Natural killer cell (primary cell): ENCODE measurements around the gene PHLPP1. TPM values are rescaled to one million over a fixed set of nuclear protein-coding genes. Genes with fewer than 3 reads are reported as not detected.

Experiments
- ATAC-seq, 3 donors: fragments of 150-1000 bp in 2 of 3; fragments of 200-7000 bp in 1 of 3; cut with Tn5 transposase; 1 replicate in 1 of 3; 2 replicates in 2 of 3; pipeline ENCODE4 v1.10.0; 2021; ENCODE audit warnings: mild to moderate bottlenecking in 2 of 3, moderate library complexity in 2 of 3
- DNase-seq, 2 donors: peaks; one replicate each; pipeline versions ENCODE4 v3.0.0 to v3.0.0-alpha.2; 2013 to 2021; ENCODE audit warnings: mixed read lengths in 1 of 2
- H3K27ac ChIP-seq: one replicate; pipeline ENCODE4 v1.5.1; 2013; ENCODE audit warnings: mild to moderate bottlenecking, low read length
- H3K27me3 ChIP-seq: one replicate; pipeline ENCODE4 v1.6.1; 2013; ENCODE audit warnings: low read length; ENCODE audit not compliant: control insufficient read depth, insufficient read depth
- H3K36me3 ChIP-seq: one replicate; pipeline ENCODE4 v1.6.1; 2013; ENCODE audit warnings: low read length; ENCODE audit not compliant: control insufficient read depth, insufficient read depth
- H3K4me1 ChIP-seq: one replicate; pipeline ENCODE4 v1.6.1; 2013; ENCODE audit warnings: low read length; ENCODE audit not compliant: control insufficient read depth, insufficient read depth
- H3K4me3 ChIP-seq: one replicate; pipeline ENCODE4 v1.5.1; 2013; ENCODE audit warnings: low read length
- H3K9me3 ChIP-seq: one replicate; pipeline ENCODE4 v1.6.1; 2013; ENCODE audit warnings: low read length; ENCODE audit not compliant: control insufficient read depth, insufficient read depth
- H3K27ac Mint-ChIP-seq, 2 donors: one replicate each; pipeline ENCODE4 v1.8.0; 2022; ENCODE audit warnings: mild to moderate bottlenecking in 2 of 2, mixed read lengths in 2 of 2, moderate library complexity in 1 of 2
- H3K27me3 Mint-ChIP-seq, 2 donors: one replicate each; pipeline ENCODE4 v1.8.0; 2022; ENCODE audit warnings: low read depth in 2 of 2, mixed read lengths in 2 of 2
- H3K36me3 Mint-ChIP-seq: one replicate; pipeline ENCODE4 v1.8.0; 2022; ENCODE audit warnings: mixed read lengths
- H3K4me1 Mint-ChIP-seq, 2 donors: one replicate each; pipeline ENCODE4 v1.8.0; 2022; ENCODE audit warnings: mixed read lengths in 2 of 2
- H3K4me3 Mint-ChIP-seq: one replicate; pipeline ENCODE4 v1.8.0; 2022; ENCODE audit warnings: mild to moderate bottlenecking, moderate library complexity, mixed read lengths
- H3K9me3 Mint-ChIP-seq, 2 donors: one replicate each; pipeline ENCODE4 v1.8.0; 2022; ENCODE audit warnings: mixed read lengths in 2 of 2
- CTCF ChIP-seq: fragments of 200-600 bp; IDR thresholded peaks from one replicate; pipeline ENCODE4 v1.8.0; 2022; ENCODE audit warnings: antibody characterized with exemption
- WGBS: methylation state at CpG from one replicate; pipeline ENCODE4 v1.1.7; 2013; ENCODE audit warnings: missing lambda C conversion rate; ENCODE audit not compliant: insufficient coverage; 5-methylcytosine and 5-hydroxymethylcytosine counted together
- intact Hi-C: fragments of 100-400 bp; cut with micrococcal nuclease; formaldehyde crosslinking; loops from one replicate; pipeline ENCODE4 v1.14.2; 2022
- total RNA-seq, 4 donors: library from RNA; stranded (reverse); fragments of 120-200 nt in 1 of 4; gene quantifications; one replicate each; pipeline versions ENCODE4 v1.2.3 to v1.2.4, GENCODE V29; 2013 to 2022

Gene PHLPP1
- total RNA-seq, 3 donors from 2014 or later (not counting 1 experiment from before 2014, with no cell fraction given), result 12.1 to 14.8 (median 12.2) TPM

GRCh38 chr18:63003899-63004298 is 288.6 kb downstream of the PHLPP1 start:
- no peak overlapping the region for H3K4me3 ChIP-seq
- ATAC-seq (no peak), DNase-seq (no peak)
- no peaks in the 10 kb centered on the region for H3K9me3 ChIP-seq
- no peaks in the 10 kb centered on the region for H3K36me3 ChIP-seq
- H3K4me1 Mint-ChIP-seq, result no peaks in the 10 kb centered on the region
- H3K9me3 Mint-ChIP-seq, result no peaks in the 10 kb centered on the region
- intact Hi-C loops, result no loop called here
- H3K36me3 Mint-ChIP-seq, result no peaks in the 10 kb centered on the region
- no peaks in the 10 kb centered on the region for H3K27me3 ChIP-seq
- H3K4me1 ChIP-seq, result no peaks in the 10 kb centered on the region
- no peak for TF ChIP-seq CTCF
- peaks cover 2 to 8% of the 10 kb centered on the region in 2 donors for H3K27me3 Mint-ChIP-seq
- no peak overlapping the region for H3K27ac ChIP-seq
- WGBS, result 84% methylated on average over 5 of the region's 5 CpGs
- no peak overlapping the region for H3K27ac Mint-ChIP-seq
- no peak overlapping the region for H3K4me3 Mint-ChIP-seq

- TF ChIP-seq CTCF, result no peak
- Mint-ChIP-seq H3K9me3 (no peaks in the 10 kb centered on the region), H3K4me1 (no peaks in the 10 kb centered on the region), H3K27ac (no peak overlapping the region), H3K4me3 (no peak overlapping the region), H3K27me3 (peaks cover 2 to 3% of the 10 kb centered on the region in 2 donors), H3K36me3 (no peaks in the 10 kb centered on the region)
- Histone ChIP-seq H3K36me3 (no peaks in the 10 kb centered on the region), H3K27me3 (no peaks in the 10 kb centered on the region), H3K4me3 (no peak overlapping the region), H3K9me3 (no peaks in the 10 kb centered on the region), H3K4me1 (no peaks in the 10 kb centered on the region), H3K27ac (no peak overlapping the region)
- intact Hi-C loops, result no loop called here
- DNase-seq (no peak), ATAC-seq (no peak)
- 84% methylated on average over 9 of the region's 9 CpGs for WGBS
Observed at GRCh38 chr18:63004466-63005089, 289.2 kb downstream of the PHLPP1 start.

GRCh38 chr18:63005306-63005705 is 290.0 kb downstream of the PHLPP1 start:
- Mint-ChIP-seq H3K27ac (no peak overlapping the region), H3K9me3 (no peaks in the 10 kb centered on the region), H3K36me3 (no peaks in the 10 kb centered on the region), H3K27me3 (peaks cover 2 to 5% of the 10 kb centered on the region in 2 donors), H3K4me1 (no peaks in the 10 kb centered on the region), H3K4me3 (no peak overlapping the region)
- H3K27ac ChIP-seq, result no peak overlapping the region
- intact Hi-C loops, result no loop called here
- no peak for TF ChIP-seq CTCF
- H3K36me3 ChIP-seq, result no peaks in the 10 kb centered on the region
- H3K4me1 ChIP-seq, result no peaks in the 10 kb centered on the region
- 85% methylated on average over 8 of the region's 8 CpGs for WGBS
- no peak overlapping the region for H3K4me3 ChIP-seq
- ATAC-seq (no peak), DNase-seq (no peak)
- H3K27me3 ChIP-seq, result no peaks in the 10 kb centered on the region
- no peaks in the 10 kb centered on the region for H3K9me3 ChIP-seq

GRCh38 chr18:63007231-63007630 is 291.9 kb downstream of the PHLPP1 start:
- no peaks in the 10 kb centered on the region for H3K9me3 ChIP-seq
- ATAC-seq (no peak), DNase-seq (no peak)
- TF ChIP-seq CTCF, result no peak
- H3K36me3 ChIP-seq, result no peaks in the 10 kb centered on the region
- no peaks in the 10 kb centered on the region for H3K36me3 Mint-ChIP-seq
- intact Hi-C loops, result no loop called here
- no peak overlapping the region for H3K4me3 Mint-ChIP-seq
- no peak overlapping the region for H3K27ac Mint-ChIP-seq
- no peaks in the 10 kb centered on the region for H3K9me3 Mint-ChIP-seq
- no peak overlapping the region for H3K27ac ChIP-seq
- no peaks in the 10 kb centered on the region for H3K4me1 Mint-ChIP-seq
- H3K27me3 ChIP-seq, result no peaks in the 10 kb centered on the region
- no peak overlapping the region for H3K4me3 ChIP-seq
- WGBS, result 85% methylated on average over 3 of the region's 3 CpGs
- peaks cover 6 to 21% of the 10 kb centered on the region in 2 donors for H3K27me3 Mint-ChIP-seq
- H3K4me1 ChIP-seq, result no peaks in the 10 kb centered on the region
